Hepatocyte (in vitro differentiated cells): ENCODE measurements around the gene ARCN1. TPM values are rescaled to one million over a fixed set of nuclear protein-coding genes. Genes with fewer than 3 reads are reported as not detected.

Experiments
- DNase-seq: peaks from one replicate; pipeline ENCODE4 v3.0.0-alpha.2; 2016; ENCODE audit warnings: low spot score
- H2AFZ ChIP-seq: fragments of 200-600 bp; sonication (generic); 2 replicates; pipeline ENCODE4 v1.6.0; 2016; ENCODE audit warnings: antibody characterized with exemption, mild to moderate bottlenecking
- H3K27ac ChIP-seq: fragments of 200-600 bp; sonication (generic); 2 replicates; pipeline ENCODE4 v1.5.1; 2016; ENCODE audit warnings: mild to moderate bottlenecking
- H3K27me3 ChIP-seq: fragments of 200-600 bp; sonication (generic); 2 replicates; pipeline ENCODE4 v1.6.1; 2016
- H3K36me3 ChIP-seq: fragments of 200-600 bp; sonication (generic); replicated peaks from 2 replicates; pipeline ENCODE4 v1.5.1; 2016; ENCODE audit warnings: low read depth; ENCODE audit not compliant: insufficient read depth
- H3K4me1 ChIP-seq: fragments of 200-600 bp; sonication (generic); 2 replicates; pipeline ENCODE4 v1.5.1; 2016; ENCODE audit warnings: mild to moderate bottlenecking, moderate library complexity; ENCODE audit not compliant: insufficient read depth
- H3K4me2 ChIP-seq: fragments of 200-600 bp; sonication (generic); 2 replicates; pipeline ENCODE4 v1.6.0; 2016
- H3K4me3 ChIP-seq: fragments of 200-600 bp; sonication (generic); 2 replicates; pipeline ENCODE4 v1.5.1; 2016; ENCODE audit warnings: mild to moderate bottlenecking
- H3K79me2 ChIP-seq: fragments of 200-600 bp; sonication (generic); 2 replicates; pipeline ENCODE4 v1.6.0; 2017; ENCODE audit warnings: mild to moderate bottlenecking
- H3K9me2 ChIP-seq: fragments of 200-600 bp; sonication (generic); replicated peaks from 2 replicates; pipeline ENCODE4 v1.6.0; 2017; ENCODE audit warnings: mild to moderate bottlenecking; ENCODE audit not compliant: insufficient read depth
- H3K9me3 ChIP-seq: fragments of 200-600 bp; sonication (generic); 2 replicates; pipeline ENCODE4 v1.5.1; 2016; ENCODE audit warnings: low read depth, mild to moderate bottlenecking
- H4K20me1 ChIP-seq: fragments of 200-600 bp; sonication (generic); 2 replicates; pipeline ENCODE4 v1.6.0; 2016; ENCODE audit warnings: mild to moderate bottlenecking; ENCODE audit not compliant: insufficient read depth, poor library complexity, severe bottlenecking
- CTCF ChIP-seq: fragments of 200-600 bp; sonication (generic); IDR thresholded peaks from 2 replicates; pipeline ENCODE4 v1.5.1; 2016; ENCODE audit warnings: antibody characterized with exemption, mild to moderate bottlenecking; ENCODE audit not compliant: poor library complexity
- EZH2 ChIP-seq: fragments of 200-600 bp; sonication (generic); IDR thresholded peaks from 2 replicates; pipeline ENCODE4 v1.6.1; 2016; ENCODE audit warnings: antibody characterized with exemption, mild to moderate bottlenecking, borderline replicate concordance
- EZH2phosphoT487 ChIP-seq: fragments of 200-600 bp; sonication (generic); IDR thresholded peaks from one replicate; pipeline ENCODE4 v1.6.1; 2018; ENCODE audit warnings: antibody characterized with exemption, mild to moderate bottlenecking, low read depth, moderate library complexity; ENCODE audit not compliant: unreplicated experiment, severe bottlenecking
- WGBS: methylation state at CpG from one replicate; pipeline ENCODE4 v1.1.6; 2016; ENCODE audit warnings: low lambda C conversion rate; ENCODE audit errors: missing lambda C conversion rate; 5-methylcytosine and 5-hydroxymethylcytosine counted together
- polyA plus RNA-seq: library from polyadenylated mRNA; unstranded; fragments of >200 nt; fragmentation: Nextera tagmentation; extraction: Ambion mirVana; gene quantifications from 2 replicates; pipeline ENCODE4 v1.2.1, GENCODE V29; 2016
- total RNA-seq: library from RNA; depleted of rRNA; stranded (reverse); fragments of >200 nt; gene quantifications from 2 replicates; pipeline ENCODE4 v1.2.3, GENCODE V29; 2014

ARCN1 gene
- total and polyA plus RNA-seq, 2 experiments from 2014 or later = 166 to 190 TPM

GRCh38 chr11:118618115-118618990, 46.1 kb downstream of the ARCN1 start:
- no peaks in the 10 kb centered on the region for H3K9me3 ChIP-seq
- no peaks in the 10 kb centered on the region for H3K9me2 ChIP-seq
- no peaks in the 10 kb centered on the region for H3K36me3 ChIP-seq
- H3K79me2 ChIP-seq = peaks cover 18% of the 10 kb centered on the region
- H3K27ac ChIP-seq = peak overlapping the region; percentile 96
- H2AFZ ChIP-seq = no peak overlapping the region
- 50% methylated on average over 11 of the region's 11 CpGs for WGBS
- no peak overlapping the region for H3K4me3 ChIP-seq
- no peak for DNase-seq
- no peaks in the 10 kb centered on the region for H3K27me3 ChIP-seq
- H3K4me1 ChIP-seq = peaks cover 67% of the 10 kb centered on the region
- no peaks in the 10 kb centered on the region for H4K20me1 ChIP-seq
- H3K4me2 ChIP-seq = peak overlapping the region; percentile 61
- TF ChIP-seq CTCF (no peak), EZH2phosphoT487 (no peak), EZH2 (no peak)

- Histone ChIP-seq H4K20me1 (no peaks in the 10 kb centered on the region), H3K36me3 (no peaks in the 10 kb centered on the region), H3K27ac (peak overlapping the region; percentile 96), H3K9me3 (no peaks in the 10 kb centered on the region), H3K4me3 (no peak overlapping the region), H3K79me2 (peaks cover 21% of the 10 kb centered on the region), H3K9me2 (no peaks in the 10 kb centered on the region), H3K27me3 (no peaks in the 10 kb centered on the region), H3K4me1 (peaks cover 69% of the 10 kb centered on the region), H2AFZ (no peak overlapping the region), H3K4me2 (peak overlapping the region; percentile 61)
- no peak for TF ChIP-seq CTCF
- no peak for DNase-seq
- WGBS = 71% methylated on average over 4 of the region's 4 CpGs
Measured at GRCh38 chr11:118618991-118619375, 46.8 kb downstream of the ARCN1 start.

GRCh38 chr11:118619444-118620197, 47.4 kb downstream of the ARCN1 start:
- Histone ChIP-seq H3K4me2 (peak overlapping the region; percentile 61), H3K9me3 (no peaks in the 10 kb centered on the region), H3K27me3 (no peaks in the 10 kb centered on the region), H4K20me1 (no peaks in the 10 kb centered on the region), H3K36me3 (no peaks in the 10 kb centered on the region), H2AFZ (no peak overlapping the region), H3K9me2 (no peaks in the 10 kb centered on the region), H3K4me3 (no peak overlapping the region), H3K4me1 (peaks cover 67% of the 10 kb centered on the region), H3K79me2 (peaks cover 21% of the 10 kb centered on the region), H3K27ac (peak overlapping the region; percentile 96)
- DNase-seq = peak; percentile 70
- TF ChIP-seq EZH2phosphoT487 (no peak), CTCF (no peak), EZH2 (no peak)
- 66% methylated on average over 6 of the region's 6 CpGs for whole genome bisulfite sequencing
